ENCODE results near the gene GNAT2. TPM values are rescaled to one million over a fixed set of nuclear protein-coding genes. Genes with fewer than 3 reads are reported as not detected.

The GNAT2 gene
- total RNA-seq, 1 donor from 2014 or later: 0.26 TPM

DNA sequence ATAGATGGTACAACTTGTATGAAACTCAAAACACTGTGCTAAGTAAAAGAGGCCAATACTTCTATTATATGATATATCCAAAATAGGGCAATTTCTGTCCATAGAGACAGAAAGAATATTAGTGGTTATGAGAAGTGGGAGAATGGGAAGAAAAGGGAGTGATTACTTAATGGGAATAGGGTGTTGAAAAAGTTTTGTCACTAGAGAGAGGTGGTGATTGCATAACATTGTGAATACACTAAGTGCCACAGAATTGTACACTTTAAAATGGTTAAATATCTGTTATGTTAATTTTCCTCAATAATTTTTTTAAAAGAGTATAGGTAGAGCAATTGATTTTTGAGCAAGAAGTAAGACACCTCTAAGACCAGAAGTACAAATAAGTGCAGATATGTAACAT lies 29.7 kb downstream of the GNAT2 start:
- DNase-seq (ENCODE audit: low read depth) (no peak), FAIRE-seq (no peak)
- Histone ChIP-seq H3K4me3 (ENCODE audit: low read depth, low read length) (no peak overlapping the region), H3K36me3 (ENCODE audit: control insufficient read depth, insufficient read depth, low read length) (peaks cover 6% of the 10 kb centered on the region), H3K27me3 (ENCODE audit: control insufficient read depth, insufficient read depth, low read length) (no peaks in the 10 kb centered on the region)
- no peak for TF ChIP-seq CTCF (IDR thresholded peaks at IDR 0.05; ENCODE audit: insufficient read depth, low read length, severe bottlenecking)

DNA sequence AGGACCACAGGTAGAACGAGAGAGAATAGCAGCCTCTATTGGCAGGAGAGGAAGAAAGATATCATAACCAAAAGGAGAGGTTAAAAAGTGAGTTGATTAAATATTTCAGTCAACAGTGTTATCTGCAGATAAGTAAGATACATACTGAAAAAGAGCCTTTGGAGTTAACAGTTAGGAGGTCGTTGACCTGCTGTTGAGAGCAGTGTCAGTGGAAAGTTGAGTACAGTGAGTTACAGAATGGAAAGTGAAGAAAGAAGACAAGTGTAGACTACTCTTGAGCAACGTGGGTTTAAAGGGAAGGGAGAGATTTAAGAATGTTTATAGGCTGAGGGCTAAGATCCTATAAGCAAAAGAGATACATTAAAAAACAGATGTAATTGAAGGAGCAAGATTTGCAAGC lies 30.2 kb downstream of the GNAT2 start:
- FAIRE-seq: no peak
- Histone ChIP-seq H3K4me3 (ENCODE audit: low read depth, low read length) (no peak overlapping the region), H3K27me3 (ENCODE audit: control insufficient read depth, insufficient read depth, low read length) (no peaks in the 10 kb centered on the region), H3K36me3 (ENCODE audit: control insufficient read depth, insufficient read depth, low read length) (peaks cover 6% of the 10 kb centered on the region)
- DNase-seq (ENCODE audit: low read depth): no peak
- no peak for TF ChIP-seq CTCF (IDR thresholded peaks at IDR 0.05; ENCODE audit: insufficient read depth, low read length, severe bottlenecking)

DNA sequence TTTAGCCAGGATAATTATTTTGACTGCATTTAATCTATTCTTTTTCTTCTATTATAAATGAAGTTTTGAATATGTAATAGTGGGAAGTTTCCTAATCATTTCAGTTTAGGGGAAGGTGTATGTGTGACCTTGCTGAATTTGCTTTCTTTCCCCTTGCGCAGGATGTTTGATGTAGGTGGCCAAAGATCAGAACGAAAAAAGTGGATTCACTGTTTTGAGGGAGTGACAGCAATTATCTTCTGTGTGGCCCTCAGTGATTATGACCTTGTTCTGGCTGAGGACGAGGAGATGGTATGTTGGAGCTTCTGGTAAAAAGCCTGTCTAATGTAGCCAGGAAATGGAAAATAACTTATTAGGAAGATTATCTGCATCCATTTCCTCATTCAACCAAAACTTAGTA lies 33.4 kb downstream of the GNAT2 start:
- no peak for TF ChIP-seq CTCF (IDR thresholded peaks at IDR 0.05; ENCODE audit: insufficient read depth, low read length, severe bottlenecking)
- DNase-seq (ENCODE audit: low read depth) (no peak), FAIRE-seq (no peak)
- no peaks in the 10 kb centered on the region for H3K27me3 ChIP-seq (ENCODE audit: control insufficient read depth, insufficient read depth, low read length)
- no peak overlapping the region for H3K4me3 ChIP-seq (ENCODE audit: low read depth, low read length)
- peaks cover 8% of the 10 kb centered on the region for H3K36me3 ChIP-seq (ENCODE audit: control insufficient read depth, insufficient read depth, low read length)

GRCh38 chr1:109584766-109585165 lies 34.6 kb downstream of the GNAT2 start:
- no peak for DNase-seq (ENCODE audit: low read depth)
- no peak for FAIRE-seq
- no peak for TF ChIP-seq CTCF (IDR thresholded peaks at IDR 0.05; ENCODE audit: insufficient read depth, low read length, severe bottlenecking)
- Histone ChIP-seq H3K27me3 (ENCODE audit: control insufficient read depth, insufficient read depth, low read length) (no peaks in the 10 kb centered on the region), H3K4me3 (ENCODE audit: low read depth, low read length) (no peak overlapping the region), H3K36me3 (ENCODE audit: control insufficient read depth, insufficient read depth, low read length) (peaks cover 9% of the 10 kb centered on the region)

DNA sequence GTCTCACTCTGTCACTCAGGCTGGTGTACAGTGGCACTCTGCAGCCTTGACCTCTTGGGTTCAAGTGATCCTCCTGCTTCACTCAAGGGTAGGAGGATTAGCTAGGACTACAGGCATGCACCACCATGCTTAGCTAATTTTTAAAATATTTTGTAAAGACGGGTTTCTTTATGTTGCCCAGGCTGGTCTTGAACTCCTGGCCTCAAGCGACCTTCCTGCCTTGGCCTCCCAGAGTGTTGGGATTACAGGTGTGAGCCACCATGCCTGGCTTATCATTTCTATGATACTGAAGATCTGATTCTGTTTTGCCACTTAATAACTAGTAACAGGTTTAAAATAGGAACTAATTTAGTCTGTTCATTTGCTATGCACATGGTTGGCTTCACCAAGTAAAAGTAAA lies 37.4 kb downstream of the GNAT2 start:
- no peak overlapping the region for H3K4me3 ChIP-seq (ENCODE audit: low read depth, low read length)
- FAIRE-seq: no peak
- no peak for DNase-seq (ENCODE audit: low read depth)
- no peak for TF ChIP-seq CTCF (IDR thresholded peaks at IDR 0.05; ENCODE audit: insufficient read depth, low read length, severe bottlenecking)
- no peaks in the 10 kb centered on the region for H3K27me3 ChIP-seq (ENCODE audit: control insufficient read depth, insufficient read depth, low read length)
- H3K36me3 ChIP-seq (ENCODE audit: control insufficient read depth, insufficient read depth, low read length): peaks cover 13% of the 10 kb centered on the region

DNA sequence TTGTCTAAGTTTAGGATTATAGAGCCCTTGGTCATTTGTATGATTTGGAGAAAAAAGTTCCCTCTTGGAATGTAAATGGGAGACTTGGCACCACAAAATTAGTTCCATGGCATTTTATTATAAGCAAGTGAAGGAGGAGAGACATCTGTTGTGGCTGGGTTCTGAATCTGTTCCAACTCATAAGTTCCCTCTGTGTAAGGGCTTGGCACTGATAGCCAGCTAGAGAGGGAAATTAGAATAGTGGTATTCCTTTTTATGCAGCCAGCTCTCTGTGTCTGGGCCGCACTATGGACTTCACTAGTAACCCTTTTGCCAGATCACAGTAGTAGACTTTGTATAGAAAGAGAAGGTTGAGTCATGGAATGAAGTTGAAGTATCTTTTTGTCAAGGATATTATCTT lies 39.9 kb downstream of the GNAT2 start:
- H3K4me3 ChIP-seq (ENCODE audit: low read depth, low read length): no peak overlapping the region
- peaks cover 8% of the 10 kb centered on the region for H3K36me3 ChIP-seq (ENCODE audit: control insufficient read depth, insufficient read depth, low read length)
- no peak for FAIRE-seq
- no peak for DNase-seq (ENCODE audit: low read depth)
- no peak for TF ChIP-seq CTCF (IDR thresholded peaks at IDR 0.05; ENCODE audit: insufficient read depth, low read length, severe bottlenecking)
- no peaks in the 10 kb centered on the region for H3K27me3 ChIP-seq (ENCODE audit: control insufficient read depth, insufficient read depth, low read length)
